GM06990 (cell line): Measurements from ENCODE around the gene PRRT2.
A peak's percentile ranks its signal among the peaks of the same experiment; 100 is the strongest.

ENCODE experiments used
- DNase-seq: peaks from one replicate; pipeline ENCODE4 v3.0.0-alpha.2; 2011; ENCODE audit not compliant: insufficient read length; ENCODE audit errors: extremely low read depth
- H3K27me3 ChIP-seq: replicated peaks from 2 replicates; pipeline ENCODE4 v1.6.0; 2011; ENCODE audit warnings: low read length; ENCODE audit not compliant: control insufficient read depth, insufficient read depth
- H3K36me3 ChIP-seq: 2 replicates; pipeline ENCODE4 v1.5.1; 2011; ENCODE audit warnings: low read length; ENCODE audit not compliant: control insufficient read depth, insufficient read depth
- H3K4me3 ChIP-seq: replicated peaks from 2 replicates; pipeline ENCODE4 v1.5.1; 2011; ENCODE audit warnings: low read depth, mild to moderate bottlenecking, control low read depth, low read length
- CTCF ChIP-seq: IDR thresholded peaks from 2 replicates; pipeline ENCODE4 v1.5.1; 2011; ENCODE audit warnings: low read length, control low read depth, mild to moderate bottlenecking, inconsistent platforms; ENCODE audit not compliant: insufficient read depth, poor library complexity, severe bottlenecking

PRRT2 gene

GRCh38 chr16:29818082-29818481 lies 6.1 kb downstream of the PRRT2 start:
- no peak for DNase-seq
- no peaks in the 10 kb centered on the region for H3K27me3 ChIP-seq
- H3K4me3 ChIP-seq, result no peak overlapping the region
- TF ChIP-seq CTCF, result no peak
- peaks cover 7% of the 10 kb centered on the region for H3K36me3 ChIP-seq

GRCh38 chr16:29819506-29819905 lies 7.5 kb downstream of the PRRT2 start:
- Histone ChIP-seq H3K4me3 (peak overlapping the region; percentile 88), H3K27me3 (no peaks in the 10 kb centered on the region), H3K36me3 (peaks cover 7% of the 10 kb centered on the region)
- no peak for TF ChIP-seq CTCF
- no peak for DNase-seq

- H3K4me3 ChIP-seq, result peak within 1 kb of the TSS; percentile 88
Measured at GRCh38 chr16:29820271-29820701, 8.3 kb downstream of the PRRT2 start, which contains the start of gene MVP. MVP (plus strand) TSS chr16:29820462; CDS start chr16:29830550, 10,088 bp downstream.

GRCh38 chr16:29820730-29821642 lies 9.0 kb downstream of the PRRT2 start:
- Histone ChIP-seq H3K27me3 (no peaks in the 10 kb centered on the region), H3K36me3 (peaks cover 7% of the 10 kb centered on the region), H3K4me3 (peak overlapping the region; percentile 88)
- peak; percentile 57 for DNase-seq
- no peak for TF ChIP-seq CTCF

More at GRCh38 chr16:29820271-29820701, 8.3 kb downstream of the PRRT2 start, which contains the start of gene MVP:
- peaks cover 7% of the 10 kb centered on the region for H3K36me3 ChIP-seq
- H3K27me3 ChIP-seq, result no peaks in the 10 kb centered on the region
- no peak for TF ChIP-seq CTCF
- DNase-seq, result peak; percentile 48

- Histone ChIP-seq H3K36me3 (peaks cover 7% of the 10 kb centered on the region), H3K27me3 (no peaks in the 10 kb centered on the region), H3K4me3 (peak overlapping the region; percentile 88)
- DNase-seq, result no peak
- TF ChIP-seq CTCF, result no peak
Measured at GRCh38 chr16:29821643-29822115, 9.7 kb downstream of the PRRT2 start.
